Hepatocyte (in vitro differentiated cells): ENCODE data around the gene UBQLN1.

Experiments
- CTCF ChIP-seq: fragments of 200-600 bp; sonication (generic); IDR thresholded peaks from 2 replicates; pipeline ENCODE4 v1.5.1; 2016; ENCODE audit warnings: antibody characterized with exemption, mild to moderate bottlenecking; ENCODE audit not compliant: poor library complexity
- EZH2 ChIP-seq: fragments of 200-600 bp; sonication (generic); IDR thresholded peaks from 2 replicates; pipeline ENCODE4 v1.6.1; 2016; ENCODE audit warnings: antibody characterized with exemption, mild to moderate bottlenecking, borderline replicate concordance
- EZH2phosphoT487 ChIP-seq: fragments of 200-600 bp; sonication (generic); IDR thresholded peaks from one replicate; pipeline ENCODE4 v1.6.1; 2018; ENCODE audit warnings: antibody characterized with exemption, mild to moderate bottlenecking, low read depth, moderate library complexity; ENCODE audit not compliant: unreplicated experiment, severe bottlenecking

- TF ChIP-seq CTCF (no peak), EZH2 (no peak), EZH2phosphoT487 (no peak)
These were observed 15.2 kb upstream of the UBQLN1 start for GRCh38 chr9:83722726-83723495.
